Left lobe of liver (tissue), 2 donors: Measurements from ENCODE around the gene LDLRAD4. TPM values are rescaled to one million over a fixed set of nuclear protein-coding genes. Genes with fewer than 3 reads are reported as not detected.
"Not testable (repeated sequence)": the region's sequence is repeated elsewhere in the genome, so short reads cannot be mapped to it uniquely, and the experiment has no call there.

ENCODE experiments used
- ATAC-seq: fragments of 200-7000 bp; cut with Tn5 transposase; one replicate; pipeline ENCODE4 v1.9.1; 2020; ENCODE audit warnings: mild to moderate bottlenecking, moderate library complexity
- DNase-seq: peaks from one replicate; pipeline ENCODE4 v3.0.0-alpha.2; 2020; ENCODE audit warnings: low spot score
- total RNA-seq: library from RNA; stranded (reverse); gene quantifications from one replicate; pipeline ENCODE4 v1.2.1, GENCODE V29; 2021
- donor health status: DM: no; HTN: no; CAD: no; lungs with moderate emphysema.
- donor health status: DM: no; HTN: yes; CAD: no.

The LDLRAD4 gene
- total RNA-seq, 1 donor from 2014 or later = 41.9 TPM

GRCh38 chr18:13473751-13474150, 255.2 kb downstream of the LDLRAD4 start:
- ATAC-seq = no peak
- DNase-seq = no peak

- ATAC-seq = no peak
- DNase-seq = no peak
These were observed 255.8 kb downstream of the LDLRAD4 start for GRCh38 chr18:13474336-13474735.

- ATAC-seq = no peak
- DNase-seq = no peak
These were observed 256.5 kb downstream of the LDLRAD4 start for GRCh38 chr18:13474907-13475545.

- DNase-seq, ATAC-seq: not testable (repeated sequence)
These were observed 257.8 kb downstream of the LDLRAD4 start for GRCh38 chr18:13476312-13476711.

- DNase-seq = no peak
These were observed 258.7 kb downstream of the LDLRAD4 start for GRCh38 chr18:13477147-13477683.

GRCh38 chr18:13480571-13481255, 262.2 kb downstream of the LDLRAD4 start:
- no peak for ATAC-seq
- no peak for DNase-seq

More at GRCh38 chr18:13477147-13477683, 258.7 kb downstream of the LDLRAD4 start:
- no peak for ATAC-seq

- no peak for DNase-seq
- no peak for ATAC-seq
These were observed 262.8 kb downstream of the LDLRAD4 start for GRCh38 chr18:13481331-13481730.

- ATAC-seq (no peak), DNase-seq (no peak)
These were observed 263.5 kb downstream of the LDLRAD4 start for GRCh38 chr18:13481820-13482617.

- ATAC-seq (no peak), DNase-seq (no peak)
These were observed 264.0 kb downstream of the LDLRAD4 start for GRCh38 chr18:13482618-13482945.

GRCh38 chr18:13483316-13484270, 265.0 kb downstream of the LDLRAD4 start:
- DNase-seq (no peak), ATAC-seq (no peak)

GRCh38 chr18:13485182-13485581, 266.6 kb downstream of the LDLRAD4 start:
- ATAC-seq (no peak), DNase-seq (no peak)

GRCh38 chr18:13485604-13486003, 267.0 kb downstream of the LDLRAD4 start:
- DNase-seq (no peak), ATAC-seq (no peak)

GRCh38 chr18:13486284-13486683, 267.7 kb downstream of the LDLRAD4 start:
- no peak for DNase-seq
- ATAC-seq = no peak

GRCh38 chr18:13486686-13487085, 268.1 kb downstream of the LDLRAD4 start:
- DNase-seq (no peak), ATAC-seq (no peak)

GRCh38 chr18:13487237-13487636, 268.7 kb downstream of the LDLRAD4 start:
- no peak for ATAC-seq

GRCh38 chr18:13488281-13488929, 269.8 kb downstream of the LDLRAD4 start:
- DNase-seq (no peak), ATAC-seq (no peak)

More at GRCh38 chr18:13487237-13487636, 268.7 kb downstream of the LDLRAD4 start:
- DNase-seq = no peak

GRCh38 chr18:13489303-13489702, 270.7 kb downstream of the LDLRAD4 start:
- DNase-seq, ATAC-seq: not testable (repeated sequence)

GRCh38 chr18:13491138-13491537, 272.6 kb downstream of the LDLRAD4 start:
- DNase-seq (no peak), ATAC-seq (peak; percentile 19)

GRCh38 chr18:13492314-13492713, 273.8 kb downstream of the LDLRAD4 start:
- no peak for DNase-seq
- no peak for ATAC-seq

GRCh38 chr18:13493079-13493478, 274.5 kb downstream of the LDLRAD4 start:
- ATAC-seq = no peak
- no peak for DNase-seq
